Measurements from ENCODE around the gene TTC39C. TPM values are rescaled to one million over a fixed set of nuclear protein-coding genes. Genes with fewer than 3 reads are reported as not detected.

TTC39C gene
- total RNA-seq, 2 experiments from 2014 or later, result 31.4 to 47.0 TPM

DNA sequence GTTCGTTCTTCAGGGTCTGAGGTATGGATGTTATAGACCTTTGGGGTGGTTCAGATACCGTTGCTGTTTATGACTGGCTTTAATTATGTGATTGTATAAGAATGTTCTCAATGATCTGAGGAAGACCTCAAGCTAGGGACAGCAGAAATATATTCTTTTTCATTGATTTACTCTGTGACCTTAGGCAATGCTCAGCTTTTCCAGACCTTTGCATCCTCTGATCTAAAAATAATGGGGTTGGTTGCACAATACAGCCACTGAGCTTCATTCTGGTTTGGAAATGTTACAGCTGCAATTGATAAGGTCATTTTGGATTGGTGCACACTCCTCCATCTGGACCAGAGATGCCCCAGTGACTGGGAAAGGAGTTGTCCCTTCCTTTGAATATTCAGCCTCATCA, 107.1 kb downstream of the TTC39C start:
- BruUV-seq (replicated peaks), result no TSS peak
- H3K27ac ChIP-seq (ENCODE audit: low read depth, low read length, poor library complexity, severe bottlenecking), result no peak overlapping the region

DNA sequence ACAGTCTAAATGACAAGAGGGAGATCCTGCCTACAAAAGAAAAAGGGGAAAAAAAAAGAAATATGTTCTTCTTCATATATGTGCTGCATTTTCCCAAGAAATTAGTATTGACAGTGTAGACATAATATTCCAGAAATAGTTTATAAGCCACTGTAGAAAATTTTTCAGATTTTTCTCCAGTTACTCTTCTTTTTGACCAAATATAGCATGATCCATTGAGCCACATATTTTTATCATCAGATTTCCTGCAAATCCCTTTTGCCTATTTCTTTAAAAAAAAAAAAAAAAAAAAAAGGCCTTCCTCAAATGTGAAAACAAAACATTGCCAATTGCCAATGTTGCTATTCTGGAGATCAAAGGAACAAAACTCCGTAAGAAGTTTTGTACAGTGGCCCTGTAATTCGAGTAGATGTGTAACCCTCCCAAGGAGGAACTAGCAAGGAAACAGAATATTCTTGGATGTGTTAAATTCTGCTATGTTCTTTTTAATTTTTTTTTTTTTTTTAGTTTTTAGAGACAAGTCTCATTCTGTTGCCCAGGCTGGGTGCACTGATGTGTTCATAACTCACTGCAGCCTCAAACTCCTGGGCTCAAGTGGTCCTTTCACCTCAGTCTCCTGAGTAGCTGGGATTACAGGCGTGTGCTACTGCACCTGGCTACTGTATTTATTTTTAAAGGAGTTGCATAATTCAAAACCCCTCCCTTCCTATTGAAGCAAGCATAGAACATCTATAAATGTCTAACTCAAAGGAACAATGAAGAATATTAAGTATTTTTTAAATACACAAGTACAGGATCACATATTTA, 111.8 kb downstream of the TTC39C start:
- Histone ChIP-seq H3K4me3 (ENCODE audit: low read depth, low read length, poor library complexity, severe bottlenecking) (no peak overlapping the region), H3K4me2 (ENCODE audit: low read length) (no peak overlapping the region), H3K4me1 (ENCODE audit: insufficient read depth, low read length, poor library complexity, severe bottlenecking) (no peaks in the 10 kb centered on the region), H3K9me2 (ENCODE audit: insufficient read depth, low read length) (no peaks in the 10 kb centered on the region), H3K9me3 (ENCODE audit: low read length) (no peaks in the 10 kb centered on the region), H3K36me3 (ENCODE audit: insufficient read depth, low read length) (peaks cover 31% of the 10 kb centered on the region), H3K27ac (ENCODE audit: low read depth, low read length, poor library complexity, severe bottlenecking) (no peak overlapping the region), H2AFZ (ENCODE audit: low read length) (no peak overlapping the region), H3K79me2 (ENCODE audit: insufficient read depth, low read depth, low read length) (no peaks in the 10 kb centered on the region), H4K20me1 (ENCODE audit: insufficient read depth, low read length) (no peaks in the 10 kb centered on the region)
- intact Hi-C loops (cut with micrococcal nuclease; ENCODE audit: unreplicated experiment), result loop anchor here (10.0 kb wide), 1 partner anchor 302 kb away; no protein-coding TSS in a partner anchor
- ChIA-PET CTCF (ENCODE audit: unreplicated experiment) (no interaction called here), POLR2A (no interaction called here)
- TF ChIP-seq EZH2phosphoT487 (IDR thresholded peaks at IDR 0.05; ENCODE audit: borderline replicate concordance, low read depth, low read length) (no peak), CTCF (conservative IDR thresholded peaks at IDR 0.05; ENCODE audit: low read length) (no peak)
- BruUV-seq (replicated peaks), result no TSS peak
- no peak for DNase-seq (ENCODE audit: low spot score)

More for the DNA sequence above, 107.1 kb downstream of the TTC39C start:
- DNase-seq (ENCODE audit: low spot score), result no peak
- H4K20me1 ChIP-seq (ENCODE audit: insufficient read depth, low read length), result no peaks in the 10 kb centered on the region
- H3K4me2 ChIP-seq (ENCODE audit: low read length), result no peak overlapping the region
- no peaks in the 10 kb centered on the region for H3K9me2 ChIP-seq (ENCODE audit: insufficient read depth, low read length)
- H3K4me1 ChIP-seq (ENCODE audit: insufficient read depth, low read length, poor library complexity, severe bottlenecking), result no peaks in the 10 kb centered on the region
- H3K9me3 ChIP-seq (ENCODE audit: low read length), result no peaks in the 10 kb centered on the region
- no peak overlapping the region for H2AFZ ChIP-seq (ENCODE audit: low read length)
- CTCF ChIA-PET (ENCODE audit: unreplicated experiment), result no interaction called here
- TF ChIP-seq CTCF (conservative IDR thresholded peaks at IDR 0.05; ENCODE audit: low read length) (no peak), EZH2phosphoT487 (IDR thresholded peaks at IDR 0.05; ENCODE audit: borderline replicate concordance, low read depth, low read length) (no peak)
- H3K36me3 ChIP-seq (ENCODE audit: insufficient read depth, low read length), result peaks cover 45% of the 10 kb centered on the region
- intact Hi-C loops (cut with micrococcal nuclease; ENCODE audit: unreplicated experiment), result loop anchor here (10.0 kb wide), 1 partner anchor 297 kb away; no protein-coding TSS in a partner anchor
- H3K79me2 ChIP-seq (ENCODE audit: insufficient read depth, low read depth, low read length), result no peaks in the 10 kb centered on the region
- H3K4me3 ChIP-seq (ENCODE audit: low read depth, low read length, poor library complexity, severe bottlenecking), result no peak overlapping the region
- POLR2A ChIA-PET, result no interaction called here

DNA sequence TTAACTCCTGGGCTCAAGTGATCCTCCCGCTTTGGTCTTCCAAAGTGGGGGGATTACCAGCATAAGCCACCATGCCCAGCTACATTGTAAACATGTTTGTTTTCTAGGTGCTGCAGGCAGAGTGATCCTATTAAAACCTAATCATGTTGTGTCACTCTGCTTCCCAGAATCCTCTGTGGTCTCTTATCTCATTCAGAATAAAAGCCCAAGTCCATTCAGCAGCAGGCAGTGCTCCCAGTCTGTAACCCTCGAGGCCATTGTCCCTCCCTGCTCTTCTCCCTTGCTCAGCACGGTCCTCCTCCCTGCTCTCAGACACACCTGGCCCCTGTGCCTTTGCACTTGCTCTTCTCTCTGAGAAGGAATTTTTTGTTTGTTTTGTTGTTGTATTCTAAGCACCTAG, 113.2 kb downstream of the TTC39C start:
- Histone ChIP-seq H4K20me1 (ENCODE audit: insufficient read depth, low read length) (no peaks in the 10 kb centered on the region), H3K9me3 (ENCODE audit: low read length) (no peaks in the 10 kb centered on the region), H3K4me2 (ENCODE audit: low read length) (no peak overlapping the region), H3K79me2 (ENCODE audit: insufficient read depth, low read depth, low read length) (no peaks in the 10 kb centered on the region), H3K36me3 (ENCODE audit: insufficient read depth, low read length) (peaks cover 36% of the 10 kb centered on the region), H3K4me3 (ENCODE audit: low read depth, low read length, poor library complexity, severe bottlenecking) (no peak overlapping the region), H3K9me2 (ENCODE audit: insufficient read depth, low read length) (no peaks in the 10 kb centered on the region), H3K27ac (ENCODE audit: low read depth, low read length, poor library complexity, severe bottlenecking) (no peak overlapping the region), H3K4me1 (ENCODE audit: insufficient read depth, low read length, poor library complexity, severe bottlenecking) (no peaks in the 10 kb centered on the region), H2AFZ (ENCODE audit: low read length) (no peak overlapping the region)
- CTCF ChIA-PET (ENCODE audit: unreplicated experiment), result no interaction called here
- no peak for DNase-seq (ENCODE audit: low spot score)
- BruUV-seq (replicated peaks), result no TSS peak
- POLR2A ChIA-PET, result interaction anchor here (0.5 kb wide), 1 partner anchor 527 kb away, joined by 3 read pairs; no protein-coding TSS in a partner anchor
- intact Hi-C loops (cut with micrococcal nuclease; ENCODE audit: unreplicated experiment), result loop anchor here (10.0 kb wide), 1 partner anchor 303 kb away; no protein-coding TSS in a partner anchor
- TF ChIP-seq EZH2phosphoT487 (IDR thresholded peaks at IDR 0.05; ENCODE audit: borderline replicate concordance, low read depth, low read length) (no peak), CTCF (conservative IDR thresholded peaks at IDR 0.05; ENCODE audit: low read length) (no peak)
